HepG2 (cell line): Measurements from ENCODE around the gene DHTKD1. TPM values are rescaled to one million over a fixed set of nuclear protein-coding genes. Genes with fewer than 3 reads are reported as not detected.

Source experiments
- BRF2 ChIP-seq: sonication (generic); formaldehyde crosslinking; IDR thresholded peaks from 2 replicates; pipeline ENCODE4 v1.8.1; 2022; ENCODE audit warnings: mild to moderate bottlenecking, missing genetic modification reagents
- CREM ChIP-seq, 2 experiments: sonication (generic) in 1 of 2; formaldehyde crosslinking in 1 of 2; IDR thresholded peaks; 2 replicates each; pipeline versions ENCODE4 v1.4.0 to v1.6.1; 2016 to 2020; ENCODE audit warnings: antibody characterized with exemption in 1 of 2, mild to moderate bottlenecking in 1 of 2, missing genetic modification reagents in 1 of 2
- DMTF1 ChIP-seq: sonication (generic); formaldehyde crosslinking; IDR thresholded peaks from 2 replicates; pipeline ENCODE4 v1.4.0; 2020; ENCODE audit warnings: mild to moderate bottlenecking, missing genetic modification reagents
- DRAP1 ChIP-seq: IDR thresholded peaks from 2 replicates; pipeline ENCODE4 v1.6.1; 2016; ENCODE audit warnings: missing genetic modification reagents, missing compliant biosample characterization
- FLYWCH1 ChIP-seq: sonication (generic); formaldehyde crosslinking; IDR thresholded peaks from 2 replicates; pipeline ENCODE4 v1.8.1; 2023; ENCODE audit warnings: mild to moderate bottlenecking, missing genetic modification reagents
- KIAA2018 ChIP-seq: sonication (generic); formaldehyde crosslinking; IDR thresholded peaks from 2 replicates; pipeline ENCODE4 v1.5.0; 2020; ENCODE audit warnings: mild to moderate bottlenecking, missing genetic modification reagents, borderline replicate concordance
- MAZ ChIP-seq, 2 experiments: sonication (generic) in 1 of 2; formaldehyde crosslinking in 1 of 2; IDR thresholded peaks; 2 replicates each; pipeline versions ENCODE4 v1.5.0 to v1.6.1; 2012 to 2020; ENCODE audit warnings: low read depth in 2 of 2, mild to moderate bottlenecking in 2 of 2, borderline replicate concordance in 1 of 2, improper control_type of control experiment in 1 of 2, low read length in 1 of 2, missing genetic modification reagents in 1 of 2, moderate library complexity in 1 of 2
- PAX8 ChIP-seq: sonication (generic); formaldehyde crosslinking; IDR thresholded peaks from 2 replicates; pipeline ENCODE4 v1.8.0; 2022; ENCODE audit warnings: mild to moderate bottlenecking, missing genetic modification reagents, borderline replicate concordance
- PBX3 ChIP-seq: sonication (generic); formaldehyde crosslinking; IDR thresholded peaks from 2 replicates; pipeline ENCODE4 v1.8.1; 2023; ENCODE audit warnings: missing genetic modification reagents, inconsistent platforms, borderline replicate concordance
- RBM22 ChIP-seq: fragments of 200-400 bp; formaldehyde crosslinking; optimal IDR thresholded peaks from 2 replicates; pipeline ENCODE3; 2017; ENCODE audit warnings: mild to moderate bottlenecking, low read length, moderate library complexity
- RFXAP ChIP-seq: sonication (generic); formaldehyde crosslinking; IDR thresholded peaks from 2 replicates; pipeline ENCODE4 v1.4.0; 2020; ENCODE audit warnings: missing genetic modification reagents, borderline replicate concordance
- SMARCC2 ChIP-seq: fragments of 450-650 bp; IDR thresholded peaks from 2 replicates; pipeline ENCODE4 v1.6.1; 2017; ENCODE audit warnings: antibody characterized with exemption, mild to moderate bottlenecking
- ZNF780A ChIP-seq: sonication (generic); formaldehyde crosslinking; IDR thresholded peaks from 2 replicates; pipeline ENCODE4 v1.8.0; 2022; ENCODE audit warnings: mild to moderate bottlenecking, missing genetic modification reagents, moderate library complexity
- polyA plus RNA-seq, 8 experiments: library from polyadenylated mRNA; depleted of rRNA in 3 of 8; stranded (reverse) in 7 of 8; unstranded in 1 of 8; fragments of >200 nt; fragmentation: Illumina TruSeq in 4 of 8; extraction: Trizol in 4 of 8; gene quantifications; 2 replicates each; pipeline versions ENCODE4 v1.2.1 to v1.2.3, GENCODE V29; 2011 to 2016; ENCODE audit warnings: low read depth in 4 of 8, missing spikeins in 1 of 8, mixed read lengths in 1 of 8; ENCODE audit not compliant: insufficient read depth in 1 of 8
- total RNA-seq, 5 experiments: library from RNA; depleted of rRNA; stranded (reverse); fragments of >200 nt; fragmentation: Illumina TruSeq; extraction: Trizol; gene quantifications; 2 replicates each; pipeline ENCODE4 v1.2.3, GENCODE V29; 2016; ENCODE audit warnings: low read depth in 1 of 5

Gene DHTKD1
- total and polyA plus RNA-seq, 2 of the 13 experiments (the other 11 are each of a cell fraction or from before 2014, with no cell fraction given): 9.6 to 14.1 TPM

GRCh38 chr10:12042797-12043651 is 25.7 kb upstream of the DHTKD1 start, which contains the start of gene UPF2 (continued):
- TF ChIP-seq DMTF1 (CRISPR knock-in tag) (no peak), PBX3 (CRISPR knock-in tag) (no peak), ZNF780A (no peak), MAZ (IDR thresholded peaks at IDR 0.05; ENCODE audit: borderline replicate concordance, low read depth, low read length) (peak; percentile 58; the same call in 1 of the 2 replicates), MAZ (CRISPR knock-in tag; IDR thresholded peaks at IDR 0.05; ENCODE audit: low read depth) (peak; percentile 52; the same call in 1 of the 2 replicates), DRAP1 (CRISPR knock-in tag) (no peak), PAX8 (no peak), RFXAP (CRISPR knock-in tag) (no peak), CREM (IDR thresholded peaks at IDR 0.05) (peak; percentile 78), CREM (CRISPR knock-in tag; IDR thresholded peaks at IDR 0.05) (no peak), FLYWCH1 (no peak), RBM22 (no peak), KIAA2018 (CRISPR knock-in tag) (no peak), SMARCC2 (no peak), BRF2 (CRISPR knock-in tag) (no peak)
